HG03378 (cell line): Measurements from ENCODE around the gene JUNB.

ENCODE experiments used
- ATAC-seq: cut with Tn5 transposase; IDR thresholded peaks from one replicate; pipeline ENCODE4 v1.9.1; 2021; ENCODE audit warnings: mild to moderate bottlenecking, moderate library complexity; ENCODE audit not compliant: unreplicated experiment

The JUNB gene

GRCh38 chr19:12791345-12792050 lies at the start of gene JUNB:
JUNB (plus strand) TSS chr19:12791486; CDS start chr19:12791772, 286 bp downstream.
- ATAC-seq, result no peak

DNA sequence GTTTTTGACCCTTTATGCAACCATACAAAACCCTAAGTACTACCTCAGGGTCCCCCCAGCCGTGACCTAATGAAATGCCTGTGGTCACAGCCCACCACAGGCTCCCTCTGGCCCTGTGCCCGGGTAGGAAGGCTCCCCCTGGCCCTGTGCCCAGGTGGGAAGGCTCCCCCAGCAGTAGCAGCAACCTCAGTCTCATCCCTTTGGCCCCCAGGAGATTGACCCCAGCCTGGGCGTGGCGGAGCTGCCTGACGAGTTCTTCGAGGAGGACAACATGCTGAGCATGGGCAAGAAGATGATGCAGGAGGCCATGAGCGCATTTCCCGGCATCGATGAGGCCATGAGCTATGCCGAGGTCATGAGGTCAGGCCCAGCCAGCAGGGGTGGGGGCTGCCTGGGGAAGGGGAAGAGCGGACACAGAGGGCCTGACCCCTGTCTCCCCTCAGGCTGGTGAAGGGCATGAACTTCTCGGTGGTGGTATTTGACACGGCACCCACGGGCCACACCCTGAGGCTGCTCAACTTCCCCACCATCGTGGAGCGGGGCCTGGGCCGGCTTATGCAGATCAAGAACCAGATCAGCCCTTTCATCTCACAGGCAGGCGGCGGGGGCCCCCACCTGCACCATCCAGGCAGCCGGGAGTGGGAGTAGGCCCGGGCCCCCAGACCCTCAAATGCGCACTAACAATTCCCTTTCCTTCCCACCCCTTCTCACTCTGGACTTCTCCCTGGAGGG lies 46.0 kb upstream of the JUNB start:
- no peak for ATAC-seq

- ATAC-seq, result no peak
These were observed 42.8 kb upstream of the JUNB start for GRCh38 chr19:12748489-12748888.

GRCh38 chr19:12749938-12750521 lies 41.3 kb upstream of the JUNB start:
- ATAC-seq, result no peak

DNA sequence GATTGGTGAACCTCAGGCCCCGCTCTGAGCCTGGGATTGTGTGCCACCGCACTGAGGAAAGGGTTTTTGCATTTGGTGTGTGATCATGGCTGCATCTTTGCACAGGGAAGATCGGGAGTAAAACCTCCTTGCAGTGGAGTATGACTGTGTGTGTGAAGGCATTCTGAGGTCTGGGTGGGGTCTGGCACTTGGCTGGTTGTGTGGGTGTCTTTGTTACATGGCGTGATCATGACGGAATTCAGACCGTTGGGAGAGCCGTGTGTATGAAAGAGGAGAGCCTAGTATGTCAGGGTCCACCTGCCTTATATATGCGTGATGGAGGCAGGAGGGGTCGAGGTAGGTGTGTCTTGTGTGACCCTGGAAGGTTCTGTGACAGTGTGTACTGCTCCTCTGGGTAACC lies 40.4 kb upstream of the JUNB start:
- ATAC-seq, result no peak

DNA sequence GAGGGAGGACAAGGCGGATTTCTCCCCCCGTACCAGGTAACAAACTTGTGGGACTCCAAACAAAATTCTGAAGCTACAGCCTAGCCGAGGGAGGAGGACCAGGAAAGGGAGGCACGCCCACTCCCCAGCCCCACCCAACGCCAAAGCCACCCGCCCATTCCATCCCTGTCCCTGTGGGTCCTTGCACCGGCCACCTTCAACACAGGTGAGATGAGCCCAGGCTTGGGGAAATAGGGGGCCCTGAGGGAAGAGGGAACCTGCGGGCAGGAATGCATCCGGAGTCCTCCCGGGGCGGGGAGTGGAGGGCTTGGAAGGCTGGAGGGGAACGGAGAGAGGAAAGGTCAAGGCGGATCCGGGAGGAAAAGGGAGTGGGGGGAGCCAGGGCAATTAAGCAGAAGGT lies 39.7 kb upstream of the JUNB start, which contains the start of gene BEST2:
Gene BEST2, plus strand, starts transcription at position 157 of the 400 bp plus-strand sequence. CDS start 802 bp downstream, outside the sequence.
- ATAC-seq, result no peak

GRCh38 chr19:12752056-12752781 lies 39.1 kb upstream of the JUNB start:
- no peak for ATAC-seq

DNA sequence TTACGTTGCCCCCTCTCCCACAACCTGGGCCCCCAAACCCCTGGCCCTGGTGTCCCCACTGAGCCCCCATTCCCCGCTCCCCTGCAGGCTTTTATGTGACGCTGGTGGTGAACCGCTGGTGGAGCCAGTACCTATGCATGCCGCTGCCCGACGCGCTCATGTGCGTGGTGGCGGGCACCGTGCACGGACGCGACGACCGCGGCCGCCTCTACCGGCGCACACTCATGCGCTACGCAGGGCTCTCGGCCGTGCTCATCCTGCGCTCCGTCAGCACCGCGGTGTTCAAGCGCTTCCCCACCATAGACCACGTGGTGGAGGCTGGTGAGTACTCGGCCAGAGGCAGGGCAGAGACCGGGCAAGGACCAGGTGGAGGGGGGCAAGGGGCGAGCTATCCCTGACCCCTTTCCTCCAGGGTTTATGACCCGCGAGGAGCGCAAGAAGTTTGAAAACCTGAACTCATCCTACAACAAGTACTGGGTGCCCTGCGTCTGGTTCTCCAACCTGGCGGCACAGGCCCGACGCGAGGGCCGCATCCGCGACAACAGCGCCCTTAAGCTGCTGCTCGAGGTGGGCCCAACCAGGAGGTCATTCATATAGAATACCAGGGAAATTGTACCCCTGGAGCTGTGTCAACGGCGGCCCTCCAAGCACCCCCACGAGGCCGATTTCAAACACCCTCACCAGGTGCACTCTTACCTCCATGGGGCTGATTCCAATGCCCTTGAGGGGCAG lies 36.7 kb upstream of the JUNB start:
- no peak for ATAC-seq

DNA sequence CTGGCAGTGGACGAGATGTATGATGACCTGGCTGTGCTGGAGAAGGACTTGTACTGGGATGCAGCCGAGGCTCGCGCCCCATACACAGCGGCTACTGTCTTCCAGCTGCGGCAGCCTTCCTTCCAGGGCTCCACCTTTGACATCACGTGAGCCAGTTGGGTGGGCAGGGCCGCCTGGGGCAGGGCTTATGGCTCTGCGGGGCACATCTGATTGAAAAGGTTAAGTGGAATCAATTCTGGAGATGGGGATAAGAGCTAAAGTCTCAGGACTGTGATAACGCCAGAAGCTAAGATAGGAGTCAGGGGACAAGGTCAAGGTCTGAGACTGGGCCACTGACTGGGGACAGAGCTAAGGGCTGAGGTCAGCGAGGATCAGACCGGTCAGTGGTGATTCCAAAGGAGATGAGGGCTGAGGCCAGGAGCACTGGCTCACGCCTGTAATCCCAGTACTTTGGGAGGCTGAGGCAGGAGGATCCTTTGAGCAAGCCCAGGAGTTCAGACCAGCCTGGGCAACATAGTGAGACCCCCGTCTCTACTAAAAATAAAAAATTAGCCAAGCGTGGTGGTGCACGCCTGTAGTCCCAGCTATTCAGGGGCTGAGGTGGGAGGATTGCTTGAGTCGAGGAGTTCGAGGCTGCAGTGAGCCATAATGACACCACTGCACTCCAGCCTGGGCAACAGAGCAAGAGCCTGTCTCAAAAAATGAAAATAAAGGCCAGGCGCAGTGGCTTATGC lies 35.0 kb upstream of the JUNB start:
- ATAC-seq, result no peak

DNA sequence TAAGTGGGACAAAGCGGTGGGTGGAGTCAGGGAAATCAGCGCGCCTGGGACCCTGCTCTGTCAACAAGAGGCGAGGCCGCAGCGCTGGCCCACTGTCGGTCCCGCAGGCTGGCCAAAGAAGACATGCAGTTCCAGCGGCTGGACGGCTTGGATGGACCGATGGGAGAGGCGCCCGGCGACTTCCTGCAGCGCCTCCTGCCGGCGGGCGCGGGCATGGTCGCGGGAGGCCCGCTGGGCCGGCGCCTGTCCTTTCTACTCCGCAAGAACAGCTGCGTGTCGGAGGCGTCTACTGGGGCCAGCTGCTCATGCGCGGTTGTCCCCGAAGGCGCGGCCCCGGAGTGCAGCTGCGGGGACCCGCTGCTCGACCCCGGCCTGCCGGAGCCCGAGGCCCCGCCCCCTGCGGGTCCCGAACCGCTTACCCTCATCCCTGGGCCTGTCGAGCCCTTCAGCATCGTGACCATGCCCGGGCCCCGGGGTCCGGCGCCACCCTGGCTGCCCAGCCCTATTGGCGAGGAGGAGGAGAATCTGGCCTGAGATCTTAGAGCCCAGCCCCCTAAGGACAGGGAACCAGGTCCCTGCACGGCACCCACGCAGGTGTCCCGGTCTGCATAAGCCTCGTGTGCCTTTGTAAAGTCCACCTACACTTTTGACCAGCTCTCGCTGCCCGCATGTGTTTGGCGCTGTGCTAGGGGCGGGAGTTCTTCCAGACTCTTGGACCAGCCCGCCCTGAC lies 33.6 kb upstream of the JUNB start:
- no peak for ATAC-seq

- ATAC-seq, result no peak
These were observed 31.6 kb upstream of the JUNB start for GRCh38 chr19:12759686-12760085.

DNA sequence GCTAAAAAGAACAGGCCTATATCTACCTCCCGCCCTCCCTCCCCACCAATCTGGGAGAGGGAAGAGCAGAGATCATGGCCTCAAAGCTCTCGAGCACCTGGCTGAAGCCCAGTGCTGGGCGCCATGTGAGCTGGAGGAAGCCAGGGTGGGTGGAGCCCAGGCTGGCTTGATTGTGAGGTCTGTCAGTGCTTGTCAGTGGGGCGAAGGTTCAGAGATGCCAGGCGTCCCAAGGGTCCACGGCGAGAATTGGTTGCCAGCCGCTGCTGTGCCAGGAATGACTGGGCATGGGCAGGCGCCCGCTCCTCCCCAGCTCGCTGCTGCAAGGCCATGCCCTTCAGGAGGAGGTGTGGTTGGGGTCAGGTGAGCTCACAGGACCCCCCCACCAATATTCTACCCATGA lies 28.2 kb upstream of the JUNB start:
- ATAC-seq, result no peak

- ATAC-seq, result no peak
These were observed 26.6 kb upstream of the JUNB start for GRCh38 chr19:12764698-12765097.

DNA sequence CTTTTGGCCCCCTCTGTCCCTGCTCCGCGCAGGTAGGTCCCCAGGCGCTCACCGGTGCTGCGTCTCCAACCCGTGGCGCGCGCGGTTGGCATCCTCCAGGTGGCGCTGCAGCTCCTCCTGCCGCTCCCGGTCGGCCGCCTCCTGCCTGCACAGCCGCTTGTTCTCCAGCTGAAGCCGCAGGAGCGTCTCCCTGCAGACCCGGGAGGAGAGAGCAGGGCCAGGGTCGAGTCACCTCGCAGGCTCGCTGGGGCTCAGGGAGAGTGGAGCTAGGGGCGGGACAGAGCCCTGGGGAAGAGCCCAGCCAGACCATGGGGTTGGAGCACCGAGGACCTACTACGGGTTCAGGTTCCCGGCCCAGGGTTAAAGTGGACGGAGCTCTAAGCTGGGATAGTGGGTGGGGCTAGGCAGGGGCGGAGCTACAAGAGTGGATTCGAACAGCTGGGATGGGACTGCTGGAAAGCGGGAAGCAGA lies 25.2 kb upstream of the JUNB start:
- no peak for ATAC-seq

GRCh38 chr19:12767150-12767549 lies 24.1 kb upstream of the JUNB start:
- no peak for ATAC-seq

DNA sequence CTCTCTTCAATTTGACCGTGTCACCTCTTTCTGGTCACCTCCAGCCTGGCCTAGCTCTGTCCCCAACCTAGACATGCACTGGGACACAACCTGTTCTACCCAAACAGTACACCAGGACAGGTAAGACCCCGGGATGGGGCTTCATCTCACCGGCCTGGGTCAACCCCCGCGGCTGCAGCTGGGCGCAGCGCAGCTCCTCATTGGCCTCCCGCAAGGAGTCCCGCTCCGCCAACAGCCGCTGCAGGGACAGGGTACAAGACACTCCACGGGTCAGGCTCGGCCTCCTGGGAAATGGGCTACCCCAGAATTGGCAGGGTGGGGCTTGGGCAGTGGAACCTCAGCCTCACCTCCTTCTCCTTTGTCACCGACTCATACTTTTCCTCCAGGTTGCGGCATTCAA lies 23.6 kb upstream of the JUNB start:
- no peak for ATAC-seq

DNA sequence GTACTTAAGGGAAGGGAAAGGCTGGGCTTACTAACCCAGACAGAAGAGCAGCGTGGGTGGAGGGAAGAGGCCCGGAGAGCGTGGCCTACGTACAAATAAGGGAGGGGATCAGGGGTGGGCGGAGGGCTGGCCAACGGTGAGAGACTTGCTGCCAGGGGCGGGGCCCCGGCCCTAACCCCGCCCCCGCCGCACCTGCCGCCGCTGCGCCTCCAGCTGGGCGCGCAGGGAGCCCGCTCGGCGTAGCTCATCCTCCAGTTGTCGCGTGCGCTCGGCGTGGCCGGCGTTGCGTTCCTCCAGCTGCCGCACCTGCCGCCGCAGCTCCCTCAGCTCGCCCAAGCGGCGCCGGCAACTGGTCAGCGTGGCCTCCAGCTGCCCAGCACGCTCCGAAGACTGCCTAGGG lies 21.6 kb upstream of the JUNB start:
- ATAC-seq, result no peak

GRCh38 chr19:12770922-12771321 lies 20.4 kb upstream of the JUNB start:
- no peak for ATAC-seq

- no peak for ATAC-seq
These were observed 19.0 kb upstream of the JUNB start for GRCh38 chr19:12772323-12772722.
